Stimulated activated CD4-positive, alpha-beta T cell treated with anti-CD3 and anti-CD28 coated beads, Interleukin-2, amount 100 ng/mL, for 48 hours (primary cell): ENCODE data around the gene C2orf69.

Experiments
- DNase-seq, 2 donors: peaks; one replicate each; pipeline ENCODE4 v3.0.0-alpha.2; 2020

The C2orf69 gene

GRCh38 chr2:199973703-199974102 is 62.6 kb downstream of the C2orf69 start:
- no peak for DNase-seq

- DNase-seq = no peak
These were observed 64.3 kb downstream of the C2orf69 start for GRCh38 chr2:199975273-199975895.
